ENCODE results near the gene TMSB10.
A peak's percentile ranks its signal among the peaks of the same experiment; 100 is the strongest.

The TMSB10 gene

GRCh38 chr2:84905181-84906107 lies at the start of gene TMSB10:
TSS of gene TMSB10 (plus strand) at chr2:84905656.
- in situ Hi-C loops (cut with HindIII; ENCODE audit: low sequenced_read_pairs): no loop called here
- H3K4me3 ChIP-seq (ENCODE audit: low read depth, low read length): peak within 1 kb of the TSS; percentile 86
- no peak for TF ChIP-seq CTCF (IDR thresholded peaks at IDR 0.05; ENCODE audit: low read depth, low read length)
- DNase-seq (ENCODE audit: low read depth, low spot score): peak; percentile 89

- no peak overlapping the region for H3K4me3 ChIP-seq (ENCODE audit: low read depth, low read length)
- DNase-seq (ENCODE audit: low read depth, low spot score): no peak
- TF ChIP-seq CTCF (IDR thresholded peaks at IDR 0.05; ENCODE audit: low read depth, low read length): no peak
- in situ Hi-C loops (cut with HindIII; ENCODE audit: low sequenced_read_pairs): no loop called here
Measured at GRCh38 chr2:84855731-84856130, 49.7 kb upstream of the TMSB10 start.

GRCh38 chr2:84856787-84857186 lies 48.7 kb upstream of the TMSB10 start:
- DNase-seq (ENCODE audit: low read depth, low spot score): no peak
- no peak for TF ChIP-seq CTCF (IDR thresholded peaks at IDR 0.05; ENCODE audit: low read depth, low read length)
- H3K4me3 ChIP-seq (ENCODE audit: low read depth, low read length): no peak overlapping the region
- in situ Hi-C loops (cut with HindIII; ENCODE audit: low sequenced_read_pairs): no loop called here

- TF ChIP-seq CTCF (IDR thresholded peaks at IDR 0.05; ENCODE audit: low read depth, low read length): no peak
- in situ Hi-C loops (cut with HindIII; ENCODE audit: low sequenced_read_pairs): no loop called here
- H3K4me3 ChIP-seq (ENCODE audit: low read depth, low read length): no peak overlapping the region
- DNase-seq (ENCODE audit: low read depth, low spot score): no peak
Measured at GRCh38 chr2:84857566-84857965, 47.9 kb upstream of the TMSB10 start.

GRCh38 chr2:84858123-84858522 lies 47.3 kb upstream of the TMSB10 start:
- no peak overlapping the region for H3K4me3 ChIP-seq (ENCODE audit: low read depth, low read length)
- peak; percentile 41 for TF ChIP-seq CTCF (IDR thresholded peaks at IDR 0.05; ENCODE audit: low read depth, low read length)
- in situ Hi-C loops (cut with HindIII; ENCODE audit: low sequenced_read_pairs): no loop called here
- DNase-seq (ENCODE audit: low read depth, low spot score): no peak

GRCh38 chr2:84858937-84859336 lies 46.5 kb upstream of the TMSB10 start:
- in situ Hi-C loops (cut with HindIII; ENCODE audit: low sequenced_read_pairs): no loop called here
- H3K4me3 ChIP-seq (ENCODE audit: low read depth, low read length): no peak overlapping the region
- DNase-seq (ENCODE audit: low read depth, low spot score): no peak
- TF ChIP-seq CTCF (IDR thresholded peaks at IDR 0.05; ENCODE audit: low read depth, low read length): no peak

Measured in astrocyte of the spinal cord (primary cell).